Activated CD4-positive, alpha-beta T cell treated with anti-CD3 and anti-CD28 coated beads, Interleukin-2, amount 10 ng/mL, durations not matched to agents 7 days and 5 days (primary cell): Measurements from ENCODE around the gene TEX22. TPM values are rescaled to one million over a fixed set of nuclear protein-coding genes. Genes with fewer than 3 reads are reported as not detected.

Experiments
- CTCF ChIA-PET: fragments of 350-600 bp; sonication (Branson Sonifier 250); formaldehyde crosslinking; loops from one replicate; lab custom pipeline; 2021; ENCODE audit warnings: antibody characterized with exemption; lab: Charles Lee
- POLR2A ChIA-PET: fragments of 350-600 bp; sonication (Branson Sonifier 250); formaldehyde crosslinking; loops from one replicate; lab custom pipeline; 2021; ENCODE audit warnings: antibody characterized with exemption; lab: Charles Lee
- DNase-seq: peaks from one replicate; pipeline ENCODE4 v3.0.0-alpha.2; 2020
- H3K27ac Mint-ChIP-seq: one replicate; pipeline ENCODE4 v1.8.0; 2021; ENCODE audit warnings: mild to moderate bottlenecking, moderate library complexity, mixed read lengths
- H3K27me3 Mint-ChIP-seq: one replicate; pipeline ENCODE4 v1.8.0; 2021; ENCODE audit warnings: mixed read lengths
- H3K36me3 Mint-ChIP-seq: one replicate; pipeline ENCODE4 v1.8.0; 2021; ENCODE audit warnings: low read depth, mixed read lengths
- H3K4me1 Mint-ChIP-seq: one replicate; pipeline ENCODE4 v1.8.0; 2021; ENCODE audit warnings: mixed read lengths
- H3K4me3 Mint-ChIP-seq: one replicate; pipeline ENCODE4 v1.8.0; 2021; ENCODE audit warnings: mild to moderate bottlenecking, moderate library complexity, mixed read lengths
- H3K9me3 Mint-ChIP-seq: one replicate; pipeline ENCODE4 v1.8.0; 2021; ENCODE audit warnings: mixed read lengths
- total RNA-seq, 2 experiments: library from RNA; stranded (reverse); gene quantifications; one replicate each; pipeline ENCODE4 v1.2.3, GENCODE V29; 2021

The TEX22 gene
- total RNA-seq, 2 experiments from 2014 or later, result 2.8 to 3.9 TPM

GRCh38 chr14:105368910-105369652 is 29.3 kb upstream of the TEX22 start:
- peaks cover 4% of the 10 kb centered on the region for H3K4me1 Mint-ChIP-seq
- peaks cover 3% of the 10 kb centered on the region for H3K36me3 Mint-ChIP-seq
- no peaks in the 10 kb centered on the region for H3K27me3 Mint-ChIP-seq
- H3K27ac Mint-ChIP-seq, result no peak overlapping the region
- DNase-seq, result no peak
- no peaks in the 10 kb centered on the region for H3K9me3 Mint-ChIP-seq
- POLR2A ChIA-PET, result no interaction called here
- CTCF ChIA-PET, result interaction anchor here (1.4 to 4.4 kb wide), 2 partner anchors 17 to 121 kb away, joined by 4 to 30 read pairs; no protein-coding TSS in a partner anchor
- no peak overlapping the region for H3K4me3 Mint-ChIP-seq

- H3K4me3 Mint-ChIP-seq, result no peak overlapping the region
- ChIA-PET CTCF (interaction anchor here (0.6 to 4.4 kb wide), 11 partner anchors 9 to 190 kb away, joined by 3 to 30 read pairs (median 4); partner anchors contain the start of gene BRF1), POLR2A (no interaction called here)
- no peak overlapping the region for H3K27ac Mint-ChIP-seq
- H3K36me3 Mint-ChIP-seq, result peaks cover 3% of the 10 kb centered on the region
- H3K9me3 Mint-ChIP-seq, result no peaks in the 10 kb centered on the region
- no peak for DNase-seq
- peaks cover 4% of the 10 kb centered on the region for H3K4me1 Mint-ChIP-seq
- H3K27me3 Mint-ChIP-seq, result no peaks in the 10 kb centered on the region
Measured at GRCh38 chr14:105369653-105370040, 28.7 kb upstream of the TEX22 start.

GRCh38 chr14:105374389-105374788 is 23.9 kb upstream of the TEX22 start:
- H3K4me1 Mint-ChIP-seq, result peaks cover 20% of the 10 kb centered on the region

GRCh38 chr14:105375635-105376057 is 22.7 kb upstream of the TEX22 start:
- POLR2A ChIA-PET, result no interaction called here
- Mint-ChIP-seq H3K27me3 (no peaks in the 10 kb centered on the region), H3K4me3 (no peak overlapping the region), H3K9me3 (no peaks in the 10 kb centered on the region), H3K4me1 (peaks cover 20% of the 10 kb centered on the region), H3K27ac (peak overlapping the region; percentile 86), H3K36me3 (peaks cover 8% of the 10 kb centered on the region)
- CTCF ChIA-PET, result interaction anchor here (1.2 to 2.7 kb wide), 5 partner anchors 14 to 163 kb away, joined by 3 to 9 read pairs (median 4); no protein-coding TSS in a partner anchor
- peak; percentile 38 for DNase-seq

More at GRCh38 chr14:105374389-105374788, 23.9 kb upstream of the TEX22 start:
- ChIA-PET CTCF (interaction anchor here (0.7 to 2.7 kb wide), 5 partner anchors 15 to 157 kb away, joined by 3 to 9 read pairs (median 3); no protein-coding TSS in a partner anchor), POLR2A (no interaction called here)
- Mint-ChIP-seq H3K36me3 (peaks cover 8% of the 10 kb centered on the region), H3K4me3 (no peak overlapping the region), H3K9me3 (no peaks in the 10 kb centered on the region), H3K27me3 (no peaks in the 10 kb centered on the region), H3K27ac (no peak overlapping the region)
- DNase-seq, result no peak

GRCh38 chr14:105376521-105377440 is 21.6 kb upstream of the TEX22 start:
- H3K4me3 Mint-ChIP-seq, result no peak overlapping the region
- no peaks in the 10 kb centered on the region for H3K9me3 Mint-ChIP-seq
- CTCF ChIA-PET, result interaction anchor here (0.6 to 2.7 kb wide), 10 partner anchors 13 to 1145 kb away, joined by 3 to 9 read pairs (median 3); no protein-coding TSS in a partner anchor
- POLR2A ChIA-PET, result no interaction called here
- peaks cover 8% of the 10 kb centered on the region for H3K36me3 Mint-ChIP-seq
- H3K27me3 Mint-ChIP-seq, result no peaks in the 10 kb centered on the region
- DNase-seq, result no peak
- H3K27ac Mint-ChIP-seq, result no peak overlapping the region
- peaks cover 17% of the 10 kb centered on the region for H3K4me1 Mint-ChIP-seq

GRCh38 chr14:105377555-105378182 is 20.7 kb upstream of the TEX22 start:
- Mint-ChIP-seq H3K4me3 (no peak overlapping the region), H3K9me3 (no peaks in the 10 kb centered on the region), H3K36me3 (peaks cover 8% of the 10 kb centered on the region), H3K27me3 (no peaks in the 10 kb centered on the region), H3K4me1 (peaks cover 17% of the 10 kb centered on the region), H3K27ac (no peak overlapping the region)
- CTCF ChIA-PET, result interaction anchor here (0.9 to 1.5 kb wide), 3 partner anchors 14 to 38 kb away, joined by 3 read pairs; no protein-coding TSS in a partner anchor
- POLR2A ChIA-PET, result no interaction called here
- DNase-seq, result no peak

GRCh38 chr14:105378199-105378598 is 20.1 kb upstream of the TEX22 start:
- H3K36me3 Mint-ChIP-seq, result peaks cover 7% of the 10 kb centered on the region
- peaks cover 17% of the 10 kb centered on the region for H3K4me1 Mint-ChIP-seq
- H3K27me3 Mint-ChIP-seq, result no peaks in the 10 kb centered on the region
- POLR2A ChIA-PET, result no interaction called here
- H3K27ac Mint-ChIP-seq, result peak overlapping the region; percentile 31
- no peaks in the 10 kb centered on the region for H3K9me3 Mint-ChIP-seq
- CTCF ChIA-PET, result interaction anchor here (1.5 kb wide), 1 partner anchor 14 kb away, joined by 3 read pairs; no protein-coding TSS in a partner anchor
- no peak for DNase-seq
- H3K4me3 Mint-ChIP-seq, result no peak overlapping the region

GRCh38 chr14:105378873-105379685 is 19.3 kb upstream of the TEX22 start:
- DNase-seq, result no peak
- Mint-ChIP-seq H3K4me1 (peaks cover 17% of the 10 kb centered on the region), H3K4me3 (no peak overlapping the region), H3K27me3 (no peaks in the 10 kb centered on the region), H3K27ac (peak overlapping the region; percentile 68), H3K36me3 (peaks cover 6% of the 10 kb centered on the region), H3K9me3 (no peaks in the 10 kb centered on the region)
- ChIA-PET CTCF (interaction anchor here (1.1 to 2.5 kb wide), 3 partner anchors 8 to 111 kb away, joined by 3 to 10 read pairs (median 3); no protein-coding TSS in a partner anchor), POLR2A (no interaction called here)

GRCh38 chr14:105379946-105380345 is 18.4 kb upstream of the TEX22 start:
- ChIA-PET CTCF (interaction anchor here (0.5 to 2.5 kb wide), 3 partner anchors 9 to 253 kb away, joined by 3 to 10 read pairs (median 3); no protein-coding TSS in a partner anchor), POLR2A (no interaction called here)
- Mint-ChIP-seq H3K4me1 (peaks cover 13% of the 10 kb centered on the region), H3K4me3 (no peak overlapping the region), H3K27me3 (no peaks in the 10 kb centered on the region), H3K27ac (no peak overlapping the region), H3K9me3 (no peaks in the 10 kb centered on the region), H3K36me3 (peaks cover 6% of the 10 kb centered on the region)
- DNase-seq, result no peak

GRCh38 chr14:105380756-105381155 is 17.6 kb upstream of the TEX22 start:
- no peak for DNase-seq
- Mint-ChIP-seq H3K4me1 (peaks cover 6% of the 10 kb centered on the region), H3K27me3 (no peaks in the 10 kb centered on the region), H3K9me3 (no peaks in the 10 kb centered on the region), H3K27ac (no peak overlapping the region), H3K36me3 (peaks cover 4% of the 10 kb centered on the region), H3K4me3 (no peak overlapping the region)
- POLR2A ChIA-PET, result no interaction called here
- CTCF ChIA-PET, result interaction anchor here (2.5 kb wide), 1 partner anchor 10 kb away, joined by 10 read pairs; no protein-coding TSS in a partner anchor
